ENCODE data around the gene MBOAT2.

MBOAT2 gene

GRCh38 chr2:8858910-8859309 lies 144.6 kb downstream of the MBOAT2 start:
- no peak overlapping the region for H3K9ac ChIP-seq (ENCODE audit: low read length)
- peaks cover 37% of the 10 kb centered on the region for H3K27me3 ChIP-seq (ENCODE audit: low read depth, low read length)
- no peaks in the 10 kb centered on the region for H3K4me1 ChIP-seq (ENCODE audit: low read length)
- H3K27ac ChIP-seq (ENCODE audit: low read length), result no peak overlapping the region
- H3K79me2 ChIP-seq (ENCODE audit: low read length), result no peaks in the 10 kb centered on the region
- no peaks in the 10 kb centered on the region for H3K36me3 ChIP-seq (replicated peaks; ENCODE audit: low read depth, low read length)
- no peak for TF ChIP-seq CTCF (IDR thresholded peaks at IDR 0.05; ENCODE audit: low read depth, low read length)
- no peak overlapping the region for H2AFZ ChIP-seq (ENCODE audit: low read depth, low read length)
- H3K4me2 ChIP-seq (ENCODE audit: low read length), result no peak overlapping the region
- no peak overlapping the region for H3K4me3 ChIP-seq (ENCODE audit: low read length)
- no peaks in the 10 kb centered on the region for H4K20me1 ChIP-seq (ENCODE audit: insufficient read depth, low read length)
- H3K9me3 ChIP-seq (ENCODE audit: insufficient read depth, low read length), result no peaks in the 10 kb centered on the region

GRCh38 chr2:8858264-8858663 lies 145.2 kb downstream of the MBOAT2 start:
- Histone ChIP-seq H2AFZ (ENCODE audit: low read depth, low read length) (no peak overlapping the region), H3K4me1 (ENCODE audit: low read length) (no peaks in the 10 kb centered on the region), H3K9me3 (ENCODE audit: insufficient read depth, low read length) (no peaks in the 10 kb centered on the region), H3K27ac (ENCODE audit: low read length) (no peak overlapping the region), H3K9ac (ENCODE audit: low read length) (no peak overlapping the region), H3K4me2 (ENCODE audit: low read length) (no peak overlapping the region), H3K27me3 (ENCODE audit: low read depth, low read length) (peaks cover 37% of the 10 kb centered on the region), H3K79me2 (ENCODE audit: low read length) (no peaks in the 10 kb centered on the region), H4K20me1 (ENCODE audit: insufficient read depth, low read length) (no peaks in the 10 kb centered on the region), H3K4me3 (ENCODE audit: low read length) (no peak overlapping the region), H3K36me3 (replicated peaks; ENCODE audit: low read depth, low read length) (no peaks in the 10 kb centered on the region)
- TF ChIP-seq EZH2phosphoT487 (IDR thresholded peaks at IDR 0.05; ENCODE audit: low read depth) (no peak), CTCF (IDR thresholded peaks at IDR 0.05; ENCODE audit: low read depth, low read length) (no peak)

- H3K9ac ChIP-seq (ENCODE audit: low read length), result no peak overlapping the region
These were observed 145.8 kb downstream of the MBOAT2 start for GRCh38 chr2:8857709-8858108.

GRCh38 chr2:8856176-8856575 lies 147.3 kb downstream of the MBOAT2 start:
- H4K20me1 ChIP-seq (ENCODE audit: insufficient read depth, low read length), result no peaks in the 10 kb centered on the region
- H2AFZ ChIP-seq (ENCODE audit: low read depth, low read length), result no peak overlapping the region
- H3K4me3 ChIP-seq (ENCODE audit: low read length), result no peak overlapping the region
- H3K79me2 ChIP-seq (ENCODE audit: low read length), result no peaks in the 10 kb centered on the region
- no peaks in the 10 kb centered on the region for H3K9me3 ChIP-seq (ENCODE audit: insufficient read depth, low read length)
- H3K9ac ChIP-seq (ENCODE audit: low read length), result no peak overlapping the region
- no peaks in the 10 kb centered on the region for H3K4me1 ChIP-seq (ENCODE audit: low read length)
- TF ChIP-seq CTCF (IDR thresholded peaks at IDR 0.05; ENCODE audit: low read depth, low read length), result no peak
- TF ChIP-seq EZH2phosphoT487 (IDR thresholded peaks at IDR 0.05; ENCODE audit: low read depth), result no peak
- peaks cover 22% of the 10 kb centered on the region for H3K27me3 ChIP-seq (ENCODE audit: low read depth, low read length)
- no peak overlapping the region for H3K4me2 ChIP-seq (ENCODE audit: low read length)
- H3K36me3 ChIP-seq (replicated peaks; ENCODE audit: low read depth, low read length), result no peaks in the 10 kb centered on the region
- no peak overlapping the region for H3K27ac ChIP-seq (ENCODE audit: low read length)

More at GRCh38 chr2:8857709-8858108, 145.8 kb downstream of the MBOAT2 start:
- Histone ChIP-seq H3K4me1 (ENCODE audit: low read length) (no peaks in the 10 kb centered on the region), H3K4me2 (ENCODE audit: low read length) (no peak overlapping the region), H3K36me3 (replicated peaks; ENCODE audit: low read depth, low read length) (no peaks in the 10 kb centered on the region), H3K79me2 (ENCODE audit: low read length) (no peaks in the 10 kb centered on the region), H3K27ac (ENCODE audit: low read length) (no peak overlapping the region), H4K20me1 (ENCODE audit: insufficient read depth, low read length) (no peaks in the 10 kb centered on the region), H3K9me3 (ENCODE audit: insufficient read depth, low read length) (no peaks in the 10 kb centered on the region), H2AFZ (ENCODE audit: low read depth, low read length) (no peak overlapping the region), H3K27me3 (ENCODE audit: low read depth, low read length) (peaks cover 37% of the 10 kb centered on the region), H3K4me3 (ENCODE audit: low read length) (no peak overlapping the region)
- TF ChIP-seq EZH2phosphoT487 (IDR thresholded peaks at IDR 0.05; ENCODE audit: low read depth), result no peak
- TF ChIP-seq CTCF (IDR thresholded peaks at IDR 0.05; ENCODE audit: low read depth, low read length), result no peak

Measured in OCI-LY3 (cell line).